DOHH2 (cell line): ENCODE results near the gene ANO8.

Experiments
- EZH2phosphoT487 ChIP-seq: fragments of 200-600 bp; sonication (generic); IDR thresholded peaks from 2 replicates; pipeline ENCODE4 v1.6.1; 2017; ENCODE audit warnings: borderline replicate concordance, mild to moderate bottlenecking, antibody characterized with exemption, low read length, moderate library complexity, mixed read lengths
- TF ChIP-seq, protein P1 (sequence below): fragments of 200-600 bp; sonication (generic); IDR thresholded peaks from one replicate; pipeline ENCODE4 v1.5.1; 2014; ENCODE audit warnings: antibody characterized with exemption, mild to moderate bottlenecking, low read depth, low read length; ENCODE audit not compliant: poor library complexity, severe bottlenecking

- TF ChIP-seq, protein P1, sequence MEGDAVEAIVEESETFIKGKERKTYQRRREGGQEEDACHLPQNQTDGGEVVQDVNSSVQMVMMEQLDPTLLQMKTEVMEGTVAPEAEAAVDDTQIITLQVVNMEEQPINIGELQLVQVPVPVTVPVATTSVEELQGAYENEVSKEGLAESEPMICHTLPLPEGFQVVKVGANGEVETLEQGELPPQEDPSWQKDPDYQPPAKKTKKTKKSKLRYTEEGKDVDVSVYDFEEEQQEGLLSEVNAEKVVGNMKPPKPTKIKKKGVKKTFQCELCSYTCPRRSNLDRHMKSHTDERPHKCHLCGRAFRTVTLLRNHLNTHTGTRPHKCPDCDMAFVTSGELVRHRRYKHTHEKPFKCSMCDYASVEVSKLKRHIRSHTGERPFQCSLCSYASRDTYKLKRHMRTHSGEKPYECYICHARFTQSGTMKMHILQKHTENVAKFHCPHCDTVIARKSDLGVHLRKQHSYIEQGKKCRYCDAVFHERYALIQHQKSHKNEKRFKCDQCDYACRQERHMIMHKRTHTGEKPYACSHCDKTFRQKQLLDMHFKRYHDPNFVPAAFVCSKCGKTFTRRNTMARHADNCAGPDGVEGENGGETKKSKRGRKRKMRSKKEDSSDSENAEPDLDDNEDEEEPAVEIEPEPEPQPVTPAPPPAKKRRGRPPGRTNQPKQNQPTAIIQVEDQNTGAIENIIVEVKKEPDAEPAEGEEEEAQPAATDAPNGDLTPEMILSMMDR: no peak
- TF ChIP-seq EZH2phosphoT487: no peak
Measured at GRCh38 chr19:17334414-17335409, at the start of gene ANO8.
